Midbrain (tissue), 1 donor: ENCODE data around the gene UNC13D.

Experiments
- DNase-seq: peaks from one replicate; lab custom pipeline; 2025; lab: John Stamatoyannopoulos, UW

Gene UNC13D

GRCh38 chr17:75799402-75799801 lies 44.8 kb downstream of the UNC13D start:
- no peak for DNase-seq

- DNase-seq: no peak
Measured at GRCh38 chr17:75795820-75796607, 48.2 kb downstream of the UNC13D start.

GRCh38 chr17:75793460-75793859 lies 50.7 kb downstream of the UNC13D start:
- DNase-seq: no peak

GRCh38 chr17:75791254-75791653 lies 53.0 kb downstream of the UNC13D start:
- no peak for DNase-seq

GRCh38 chr17:75785016-75785890 lies 59.0 kb downstream of the UNC13D start:
- DNase-seq: peak; percentile 93

GRCh38 chr17:75784473-75785015 lies 59.7 kb downstream of the UNC13D start, which contains the start of gene UNK:
Gene UNK (plus strand): TSS chr17:75784806. CDS start chr17:75784881, 75 bp downstream.
- peak; percentile 99 for DNase-seq

- no peak for DNase-seq
Measured at GRCh38 chr17:75783803-75784472, 60.3 kb downstream of the UNC13D start.

GRCh38 chr17:75783069-75783783 lies 61.0 kb downstream of the UNC13D start:
- peak; percentile 63 for DNase-seq

- DNase-seq: no peak
Measured at GRCh38 chr17:75779987-75780889, 64.0 kb downstream of the UNC13D start.

- peak; percentile 99 for DNase-seq
Measured at GRCh38 chr17:75779250-75779986, 64.8 kb downstream of the UNC13D start.

- DNase-seq: no peak
Measured at GRCh38 chr17:75778861-75779249, 65.3 kb downstream of the UNC13D start.

GRCh38 chr17:75778066-75778860 lies 65.9 kb downstream of the UNC13D start:
- DNase-seq: peak; percentile 5

GRCh38 chr17:75777296-75777922 lies 66.8 kb downstream of the UNC13D start:
- DNase-seq: peak; percentile 12
